HCT116 (cell line): ENCODE data around the gene MFAP3L. TPM values are rescaled to one million over a fixed set of nuclear protein-coding genes. Genes with fewer than 3 reads are reported as not detected.

Source experiments
- ATAC-seq: fragments of 200-7000 bp; cut with Tn5 transposase; 2 replicates; pipeline ENCODE4 v1.9.1; 2020; ENCODE audit warnings: mild to moderate bottlenecking, moderate library complexity
- BruUV-seq: library from RNA; stranded (reverse); fragments of 400-500 nt; replicated peaks from 2 replicates; lab custom pipeline; 2021; lab: Mats Ljungman, UMichigan
- CTCF ChIA-PET: fragments of 300-600 bp; sonication (Branson Sonifier 250); formaldehyde crosslinking; loops from one replicate; lab custom pipeline; 2021; ENCODE audit warnings: antibody characterized with exemption; lab: Charles Lee
- POLR2A ChIA-PET: fragments of 300-600, 350-600 bp; sonication (Branson Sonifier 250); formaldehyde crosslinking; loops from one replicate; lab custom pipeline; 2021; ENCODE audit warnings: antibody characterized with exemption; lab: Charles Lee
- RAD21 ChIA-PET, 2 experiments: fragments of 300-600 bp; sonication (Branson Sonifier 250); formaldehyde crosslinking; loops; one replicate each; lab custom pipeline; 2023; ENCODE audit warnings: low total read pairs in 2 of 2; ENCODE audit not compliant: uncharacterized antibody in 2 of 2, unreplicated experiment in 2 of 2, low non-redundant PET in 1 of 2; lab: Charles Lee
- DNase-seq: peaks from one replicate; pipeline ENCODE4 v3.0.0-alpha.2; 2010; ENCODE audit warnings: low read depth, low spot score
- H2AFZ ChIP-seq: fragments of 200-600 bp; shearing (Covaris generic), sonication (generic); 2 replicates; pipeline ENCODE4 v1.6.1; 2017; ENCODE audit warnings: low read depth, mixed run types, mixed read lengths, antibody characterized with exemption, low read length; ENCODE audit not compliant: poor library complexity, severe bottlenecking
- H3K27ac ChIP-seq: 2 replicates; pipeline ENCODE4 v1.5.1; 2012; ENCODE audit warnings: low read depth, low read length
- H3K27me3 ChIP-seq: fragments of 200-600 bp; sonication (generic); 2 replicates; pipeline ENCODE4 v1.6.1; 2016; ENCODE audit warnings: mixed run types, low read length, mixed read lengths; ENCODE audit not compliant: insufficient read depth
- H3K36me3 ChIP-seq, 2 experiments: fragments of 200-500 bp in 1 of 2; fragments of 200-600 bp in 1 of 2; sonication (Bioruptor generic) in 1 of 2; sonication (generic) in 1 of 2; 2 replicates each; pipeline versions ENCODE4 v1.5.1 to v1.6.1; 2014 to 2016; ENCODE audit warnings: low read length in 2 of 2, inconsistent platforms in 1 of 2, mixed read lengths in 1 of 2, mixed run types in 1 of 2; ENCODE audit not compliant: insufficient read depth in 2 of 2, control insufficient read depth in 1 of 2
- H3K4me1 ChIP-seq, 2 experiments: fragments of 200-600 bp in 1 of 2; sonication (generic) in 1 of 2; 2 replicates each; pipeline versions ENCODE4 v1.5.1 to v1.6.1; 2012 to 2017; ENCODE audit warnings: low read length in 2 of 2, inconsistent platforms in 1 of 2, mild to moderate bottlenecking in 1 of 2, mixed read lengths in 1 of 2, mixed run types in 1 of 2, moderate library complexity in 1 of 2; ENCODE audit not compliant: insufficient read depth in 2 of 2, control insufficient read depth in 1 of 2
- H3K4me2 ChIP-seq: fragments of 200-600 bp; sonication (generic); 2 replicates; pipeline ENCODE4 v1.6.1; 2017; ENCODE audit warnings: mixed run types, low read length, mixed read lengths
- H3K4me3 ChIP-seq, 2 experiments: fragments of 200-600 bp in 1 of 2; sonication (generic) in 1 of 2; replicated peaks in 1 of 2; 2 replicates each; pipeline ENCODE4 v1.5.1; 2011 to 2016; ENCODE audit warnings: low read length in 2 of 2, control low read depth in 1 of 2, low read depth in 1 of 2, mild to moderate bottlenecking in 1 of 2, mixed read lengths in 1 of 2, mixed run types in 1 of 2
- H3K79me2 ChIP-seq: fragments of 200-600 bp; sonication (generic); 2 replicates; pipeline ENCODE4 v1.6.1; 2017; ENCODE audit warnings: mild to moderate bottlenecking, mixed run types, low read length, moderate library complexity, mixed read lengths; ENCODE audit not compliant: insufficient read depth
- H3K9ac ChIP-seq: fragments of 200-600 bp; sonication (generic); 2 replicates; pipeline ENCODE4 v1.6.1; 2016; ENCODE audit warnings: low read length, mixed read lengths
- H3K9me2 ChIP-seq: fragments of 200-600 bp; sonication (generic), shearing (Covaris generic); 2 replicates; pipeline ENCODE4 v1.6.1; 2017; ENCODE audit warnings: mixed run types, mild to moderate bottlenecking, moderate library complexity; ENCODE audit not compliant: insufficient read depth
- H3K9me3 ChIP-seq, 2 experiments: fragments of 200-500 bp in 1 of 2; fragments of 200-600 bp in 1 of 2; sonication (Bioruptor generic) in 1 of 2; sonication (generic) in 1 of 2; 2 replicates each; pipeline ENCODE4 v1.6.1; 2014 to 2017; ENCODE audit warnings: low read length in 2 of 2, mixed read lengths in 2 of 2, inconsistent platforms in 1 of 2, low read depth in 1 of 2, mild to moderate bottlenecking in 1 of 2, mixed run types in 1 of 2, moderate library complexity in 1 of 2; ENCODE audit not compliant: control insufficient read depth in 1 of 2, insufficient read depth in 1 of 2
- H4K20me1 ChIP-seq: fragments of 200-600 bp; sonication (generic), shearing (Covaris generic); 2 replicates; pipeline ENCODE4 v1.6.1; 2017; ENCODE audit warnings: mixed run types, mild to moderate bottlenecking, moderate library complexity; ENCODE audit not compliant: insufficient read depth
- CEBPB ChIP-seq: IDR thresholded peaks from 2 replicates; pipeline ENCODE4 v1.6.1; 2012; ENCODE audit warnings: low read depth
- ELF1 ChIP-seq: IDR thresholded peaks from 2 replicates; pipeline ENCODE4 v1.6.1; 2012; ENCODE audit warnings: low read depth, borderline replicate concordance
- EZH2 ChIP-seq: fragments of 200-600 bp; sonication (generic); IDR thresholded peaks from 2 replicates; pipeline ENCODE4 v1.6.1; 2017; ENCODE audit warnings: antibody characterized with exemption, mixed run types
- EZH2phosphoT487 ChIP-seq: fragments of 200-600 bp; IDR thresholded peaks from 2 replicates; pipeline ENCODE4 v1.6.1; 2018; ENCODE audit warnings: antibody characterized with exemption, borderline replicate concordance
- JUND ChIP-seq: IDR thresholded peaks from 2 replicates; pipeline ENCODE4 v1.6.1; 2012
- POLR2A ChIP-seq: IDR thresholded peaks from 2 replicates; pipeline ENCODE4 v1.7.0; 2011; ENCODE audit warnings: borderline replicate concordance; ENCODE audit not compliant: insufficient read depth, insufficient read length; ENCODE audit errors: extremely low read depth
- POLR2AphosphoS5 ChIP-seq: IDR thresholded peaks from 2 replicates; pipeline ENCODE4 v1.6.1; 2011; ENCODE audit warnings: mild to moderate bottlenecking, low read depth, low read length, moderate library complexity
- RAD21 ChIP-seq: IDR thresholded peaks from 2 replicates; pipeline ENCODE4 v1.6.1; 2012; ENCODE audit warnings: low read depth, mild to moderate bottlenecking
- SIN3A ChIP-seq: IDR thresholded peaks from 2 replicates; pipeline ENCODE4 v1.6.1; 2012; ENCODE audit warnings: low read depth
- SP1 ChIP-seq: IDR thresholded peaks from 2 replicates; pipeline ENCODE4 v1.6.1; 2012; ENCODE audit warnings: low read depth
- SRF ChIP-seq: IDR thresholded peaks from 2 replicates; pipeline ENCODE4 v1.6.1; 2012; ENCODE audit warnings: low read depth
- YY1 ChIP-seq: IDR thresholded peaks from 2 replicates; pipeline ENCODE4 v1.6.1; 2011; ENCODE audit warnings: low read length, low read depth, moderate library complexity, mild to moderate bottlenecking; ENCODE audit not compliant: insufficient replicate concordance; ENCODE audit errors: extremely low read depth
- ZFX ChIP-seq: fragments of 450-650 bp; IDR thresholded peaks from 2 replicates; pipeline ENCODE4 v1.6.1; 2017
- ZNF274 ChIP-seq: fragments of 200-500 bp; sonication (Bioruptor generic); IDR thresholded peaks from 2 replicates; pipeline ENCODE4 v1.6.1; 2014; ENCODE audit warnings: mild to moderate bottlenecking, low read depth, low read length, inconsistent platforms
- intact Hi-C: fragments of 100-400 bp; cut with micrococcal nuclease; formaldehyde crosslinking; loops from 2 replicates; pipeline ENCODE4 v1.10.0; 2022
- total RNA-seq: library from RNA; stranded (reverse); gene quantifications from one replicate; pipeline ENCODE4 v1.2.1, GENCODE V29; 2021; ENCODE audit not compliant: unreplicated experiment
- TF ChIP-seq, protein P1 (sequence below): IDR thresholded peaks from 2 replicates; pipeline ENCODE4 v1.6.1; 2011; ENCODE audit warnings: mild to moderate bottlenecking, low read length, moderate library complexity; ENCODE audit not compliant: insufficient replicate concordance; ENCODE audit errors: extremely low read depth
- TF ChIP-seq, protein P2 (sequence below): IDR thresholded peaks from 2 replicates; pipeline ENCODE4 v1.6.1; 2012
- TF ChIP-seq, protein P3 (sequence below): IDR thresholded peaks from 2 replicates; pipeline ENCODE4 v1.6.1; 2012
- TF ChIP-seq, protein P4 (sequence below): IDR thresholded peaks from 2 replicates; pipeline ENCODE4 v1.6.1; 2012; ENCODE audit warnings: low read depth

Gene MFAP3L
- total RNA-seq, 1 experiment from 2014 or later, result 8.4 TPM

- TF ChIP-seq, protein P1, sequence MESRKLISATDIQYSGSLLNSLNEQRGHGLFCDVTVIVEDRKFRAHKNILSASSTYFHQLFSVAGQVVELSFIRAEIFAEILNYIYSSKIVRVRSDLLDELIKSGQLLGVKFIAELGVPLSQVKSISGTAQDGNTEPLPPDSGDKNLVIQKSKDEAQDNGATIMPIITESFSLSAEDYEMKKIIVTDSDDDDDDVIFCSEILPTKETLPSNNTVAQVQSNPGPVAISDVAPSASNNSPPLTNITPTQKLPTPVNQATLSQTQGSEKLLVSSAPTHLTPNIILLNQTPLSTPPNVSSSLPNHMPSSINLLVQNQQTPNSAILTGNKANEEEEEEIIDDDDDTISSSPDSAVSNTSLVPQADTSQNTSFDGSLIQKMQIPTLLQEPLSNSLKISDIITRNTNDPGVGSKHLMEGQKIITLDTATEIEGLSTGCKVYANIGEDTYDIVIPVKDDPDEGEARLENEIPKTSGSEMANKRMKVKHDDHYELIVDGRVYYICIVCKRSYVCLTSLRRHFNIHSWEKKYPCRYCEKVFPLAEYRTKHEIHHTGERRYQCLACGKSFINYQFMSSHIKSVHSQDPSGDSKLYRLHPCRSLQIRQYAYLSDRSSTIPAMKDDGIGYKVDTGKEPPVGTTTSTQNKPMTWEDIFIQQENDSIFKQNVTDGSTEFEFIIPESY, result peak; percentile 4
- no peak for TF ChIP-seq EZH2
- no peak for TF ChIP-seq ZNF274
Observed at GRCh38 chr4:170026253-170027021, at the start of gene MFAP3L (continued).

- H3K4me1 ChIP-seq, result no peaks in the 10 kb centered on the region
- no TSS peak for BruUV-seq
- no peaks in the 10 kb centered on the region for H3K79me2 ChIP-seq
- no peak overlapping the region for H3K4me3 ChIP-seq
- H3K9ac ChIP-seq, result no peak overlapping the region
- H3K36me3 ChIP-seq, result peaks cover 8 to 33% of the 10 kb centered on the region in 2 experiments; a peak in 2 of 4 replicates
- DNase-seq (no peak), ATAC-seq (no peak)
- H3K9me2 ChIP-seq, result no peaks in the 10 kb centered on the region
- no peaks in the 10 kb centered on the region for H4K20me1 ChIP-seq
- H3K4me2 ChIP-seq, result no peak overlapping the region
- no peaks in the 10 kb centered on the region for H3K9me3 ChIP-seq
- ChIA-PET RAD21 (no interaction called here), CTCF (no interaction called here), POLR2A (no interaction called here)
- intact Hi-C loops, result no loop called here
- no peak overlapping the region for H2AFZ ChIP-seq
- H3K27ac ChIP-seq, result no peak overlapping the region
- H3K27me3 ChIP-seq, result no peaks in the 10 kb centered on the region
- TF ChIP-seq SIN3A (no peak), EZH2phosphoT487 (no peak), POLR2AphosphoS5 (no peak), CEBPB (no peak), ZFX (no peak), SP1 (no peak), JUND (no peak), YY1 (no peak), ELF1 (no peak), EZH2 (no peak), RAD21 (no peak), POLR2A (no peak), SRF (no peak)
- TF ChIP-seq, protein P2, sequence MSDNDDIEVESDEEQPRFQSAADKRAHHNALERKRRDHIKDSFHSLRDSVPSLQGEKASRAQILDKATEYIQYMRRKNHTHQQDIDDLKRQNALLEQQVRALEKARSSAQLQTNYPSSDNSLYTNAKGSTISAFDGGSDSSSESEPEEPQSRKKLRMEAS, result no peak
- TF ChIP-seq, protein P3, sequence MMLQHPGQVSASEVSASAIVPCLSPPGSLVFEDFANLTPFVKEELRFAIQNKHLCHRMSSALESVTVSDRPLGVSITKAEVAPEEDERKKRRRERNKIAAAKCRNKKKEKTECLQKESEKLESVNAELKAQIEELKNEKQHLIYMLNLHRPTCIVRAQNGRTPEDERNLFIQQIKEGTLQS, result no peak
- TF ChIP-seq, protein P4, sequence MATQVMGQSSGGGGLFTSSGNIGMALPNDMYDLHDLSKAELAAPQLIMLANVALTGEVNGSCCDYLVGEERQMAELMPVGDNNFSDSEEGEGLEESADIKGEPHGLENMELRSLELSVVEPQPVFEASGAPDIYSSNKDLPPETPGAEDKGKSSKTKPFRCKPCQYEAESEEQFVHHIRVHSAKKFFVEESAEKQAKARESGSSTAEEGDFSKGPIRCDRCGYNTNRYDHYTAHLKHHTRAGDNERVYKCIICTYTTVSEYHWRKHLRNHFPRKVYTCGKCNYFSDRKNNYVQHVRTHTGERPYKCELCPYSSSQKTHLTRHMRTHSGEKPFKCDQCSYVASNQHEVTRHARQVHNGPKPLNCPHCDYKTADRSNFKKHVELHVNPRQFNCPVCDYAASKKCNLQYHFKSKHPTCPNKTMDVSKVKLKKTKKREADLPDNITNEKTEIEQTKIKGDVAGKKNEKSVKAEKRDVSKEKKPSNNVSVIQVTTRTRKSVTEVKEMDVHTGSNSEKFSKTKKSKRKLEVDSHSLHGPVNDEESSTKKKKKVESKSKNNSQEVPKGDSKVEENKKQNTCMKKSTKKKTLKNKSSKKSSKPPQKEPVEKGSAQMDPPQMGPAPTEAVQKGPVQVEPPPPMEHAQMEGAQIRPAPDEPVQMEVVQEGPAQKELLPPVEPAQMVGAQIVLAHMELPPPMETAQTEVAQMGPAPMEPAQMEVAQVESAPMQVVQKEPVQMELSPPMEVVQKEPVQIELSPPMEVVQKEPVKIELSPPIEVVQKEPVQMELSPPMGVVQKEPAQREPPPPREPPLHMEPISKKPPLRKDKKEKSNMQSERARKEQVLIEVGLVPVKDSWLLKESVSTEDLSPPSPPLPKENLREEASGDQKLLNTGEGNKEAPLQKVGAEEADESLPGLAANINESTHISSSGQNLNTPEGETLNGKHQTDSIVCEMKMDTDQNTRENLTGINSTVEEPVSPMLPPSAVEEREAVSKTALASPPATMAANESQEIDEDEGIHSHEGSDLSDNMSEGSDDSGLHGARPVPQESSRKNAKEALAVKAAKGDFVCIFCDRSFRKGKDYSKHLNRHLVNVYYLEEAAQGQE, result no peak
Observed at GRCh38 chr4:170071196-170071595, 45.0 kb upstream of the MFAP3L start.
